Astrocyte (in vitro differentiated cells and primary cell): ENCODE results near the gene CD5L.

Experiments
- CTCF ChIP-seq: IDR thresholded peaks from 2 replicates; pipeline ENCODE4 v1.5.1; 2011; ENCODE audit warnings: low read depth, mild to moderate bottlenecking, inconsistent platforms, low read length, moderate library complexity; ENCODE audit not compliant: insufficient read depth
- EZH2 ChIP-seq: IDR thresholded peaks from 2 replicates; pipeline ENCODE4 v1.6.1; 2012; ENCODE audit warnings: mild to moderate bottlenecking, low read length, inconsistent platforms; ENCODE audit not compliant: insufficient read depth

- TF ChIP-seq CTCF (no peak), EZH2 (no peak)
These were observed 37.8 kb downstream of the CD5L start for GRCh38 chr1:157803851-157804250.
